Natural killer cell treated with Interleukin-12 subunit alpha and Interleukin-12 subunit beta and Interleukin-15 and Interleukin-18, amount 100 ng/mL, for 72 hours (primary cell): ENCODE results near the gene LDLRAD4. TPM values are rescaled to one million over a fixed set of nuclear protein-coding genes. Genes with fewer than 3 reads are reported as not detected.

Source experiments
- ATAC-seq, 2 donors: fragments of 150-1000 bp; cut with Tn5 transposase in 1 of 2; sonication (Bioruptor Pico), chemical (Tn5 transposase) in 1 of 2; 2 replicates each; pipeline ENCODE4 v1.10.0; 2021
- DNase-seq: peaks from one replicate; pipeline ENCODE4 v3.0.0; 2022; ENCODE audit warnings: low spot score
- H3K27ac Mint-ChIP-seq, 2 donors: 1 replicate in 1 of 2; 2 replicates in 1 of 2; pipeline ENCODE4 v1.8.0; 2022; ENCODE audit warnings: mixed read lengths in 2 of 2, mild to moderate bottlenecking in 1 of 2, moderate library complexity in 1 of 2
- H3K27me3 Mint-ChIP-seq, 2 donors: 1 replicate in 1 of 2; 2 replicates in 1 of 2; pipeline ENCODE4 v1.8.0; 2022; ENCODE audit warnings: mixed read lengths in 2 of 2
- H3K36me3 Mint-ChIP-seq: one replicate; pipeline ENCODE4 v1.8.0; 2022; ENCODE audit warnings: mixed read lengths
- H3K4me1 Mint-ChIP-seq, 2 donors: 1 replicate in 1 of 2; 2 replicates in 1 of 2; pipeline ENCODE4 v1.8.0; 2022; ENCODE audit warnings: low read depth in 2 of 2, mixed read lengths in 2 of 2, mild to moderate bottlenecking in 1 of 2
- H3K4me3 Mint-ChIP-seq: one replicate; pipeline ENCODE4 v1.8.0; 2022; ENCODE audit warnings: mixed read lengths
- H3K9me3 Mint-ChIP-seq: 2 replicates; pipeline ENCODE4 v1.8.0; 2022; ENCODE audit warnings: mixed read lengths
- total RNA-seq, 2 donors: library from RNA; stranded (reverse); gene quantifications; one replicate each; pipeline ENCODE4 v1.2.3, GENCODE V29; 2022

Gene LDLRAD4
- total RNA-seq, 2 donors from 2014 or later = 16.3 to 19.5 TPM

DNA sequence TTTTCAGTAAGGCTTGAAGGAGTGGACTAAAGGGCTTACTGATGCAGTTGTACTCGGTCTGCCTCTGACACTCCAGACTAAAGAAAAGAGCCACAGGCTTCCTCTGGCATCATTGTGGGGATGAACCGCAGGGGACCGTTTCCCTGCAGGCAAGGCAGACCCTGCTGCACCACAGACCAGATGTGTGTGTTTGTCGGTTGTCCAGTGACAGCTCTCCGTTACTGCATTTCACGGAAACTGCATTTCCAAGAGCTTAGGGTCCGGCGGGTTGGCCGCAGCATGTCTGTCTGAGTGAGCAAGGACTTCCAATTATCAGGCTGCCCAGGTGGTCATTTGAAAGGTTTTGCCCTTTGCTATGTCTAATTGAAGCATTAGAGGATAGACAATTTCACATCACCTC lies 409.7 kb downstream of the LDLRAD4 start:
- Mint-ChIP-seq H3K36me3 (no peaks in the 10 kb centered on the region), H3K27ac (peak overlapping the region; percentile 31 to 63), H3K9me3 (no peaks in the 10 kb centered on the region), H3K4me3 (no peak overlapping the region), H3K27me3 (no peaks in the 10 kb centered on the region), H3K4me1 (peaks cover 13 to 26% of the 10 kb centered on the region in 2 donors)
- DNase-seq (no peak), ATAC-seq (no peak)

DNA sequence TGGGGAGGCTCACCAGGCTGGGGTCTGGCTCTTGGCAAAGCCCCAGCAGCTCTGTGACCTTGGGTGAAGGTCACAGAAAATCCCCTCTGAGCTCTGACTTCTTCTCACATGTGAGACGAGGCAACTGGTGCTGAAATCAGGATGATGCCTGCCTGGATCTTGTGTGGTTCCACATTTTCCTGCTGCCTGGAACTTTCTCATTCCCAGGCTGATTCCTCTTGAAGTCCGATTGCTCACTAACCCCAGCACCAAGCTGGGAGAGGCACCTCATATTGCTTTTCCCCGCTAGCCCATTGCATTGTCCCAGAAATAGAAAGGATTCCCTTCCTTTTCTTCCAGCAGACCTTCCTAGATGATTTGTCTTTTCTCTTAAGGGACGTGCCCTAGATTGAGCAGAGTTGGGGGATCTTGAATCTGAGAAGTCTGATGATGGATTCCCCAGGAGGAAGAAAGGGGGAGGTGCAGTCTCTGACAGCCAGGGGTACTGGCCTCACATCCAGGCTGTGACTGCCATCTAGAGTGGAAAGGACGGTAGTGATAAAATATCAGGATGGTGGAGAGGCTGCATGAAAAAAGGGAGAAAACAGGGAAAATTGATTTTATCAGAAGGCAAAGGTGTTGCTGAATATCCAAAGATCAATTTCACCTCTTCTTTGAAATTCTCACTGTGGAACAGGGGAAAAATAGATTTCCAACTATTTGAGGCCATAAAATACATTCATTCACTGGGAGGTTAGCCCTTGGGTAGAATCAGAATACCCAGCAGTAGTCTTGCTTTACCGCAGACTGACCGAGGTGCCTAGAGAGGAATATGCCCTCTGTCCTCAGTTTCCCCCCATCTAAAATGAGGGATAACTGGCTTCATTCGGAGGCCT lies 411.5 kb downstream of the LDLRAD4 start:
- H3K4me3 Mint-ChIP-seq = no peak overlapping the region
- no peaks in the 10 kb centered on the region for H3K27me3 Mint-ChIP-seq
- ATAC-seq (peak; percentile 88 to 90), DNase-seq (no peak)
- H3K4me1 Mint-ChIP-seq = peaks cover 13 to 22% of the 10 kb centered on the region in 2 donors
- H3K9me3 Mint-ChIP-seq = no peaks in the 10 kb centered on the region
- no peaks in the 10 kb centered on the region for H3K36me3 Mint-ChIP-seq
- peak overlapping the region; percentile 33 to 86 for H3K27ac Mint-ChIP-seq

DNA sequence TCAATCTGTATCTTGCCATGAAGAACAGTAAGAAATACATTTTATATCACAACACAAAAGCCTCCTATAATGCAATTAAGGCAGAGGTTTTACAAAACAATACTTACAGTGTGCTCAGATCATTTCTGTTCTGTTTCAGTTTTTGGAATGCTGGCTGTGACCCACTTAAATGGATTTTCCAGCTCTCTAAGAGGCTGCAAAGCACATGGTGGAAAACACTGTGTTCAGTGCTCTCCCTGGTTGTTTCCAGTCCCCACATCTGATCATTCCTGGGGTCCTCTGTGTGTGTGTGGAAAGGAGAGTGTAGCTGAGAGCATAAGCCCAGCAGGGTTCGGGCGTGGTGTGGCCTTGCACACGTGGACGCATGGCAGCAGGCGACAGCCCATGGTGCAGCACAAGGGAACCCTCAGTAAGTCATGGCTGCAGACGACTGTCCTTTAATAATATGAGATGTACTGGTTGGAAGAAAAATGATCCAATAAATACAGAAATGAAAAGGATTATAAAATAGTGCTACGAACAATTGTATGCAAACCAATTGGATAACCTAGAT lies 412.2 kb downstream of the LDLRAD4 start:
- no peaks in the 10 kb centered on the region for H3K9me3 Mint-ChIP-seq
- peak overlapping the region in 1 of 2 donors; percentile 86 for H3K27ac Mint-ChIP-seq
- peaks cover 13 to 19% of the 10 kb centered on the region in 2 donors for H3K4me1 Mint-ChIP-seq
- H3K36me3 Mint-ChIP-seq = no peaks in the 10 kb centered on the region
- no peak overlapping the region for H3K4me3 Mint-ChIP-seq
- H3K27me3 Mint-ChIP-seq = no peaks in the 10 kb centered on the region
- DNase-seq (no peak), ATAC-seq (no peak)

DNA sequence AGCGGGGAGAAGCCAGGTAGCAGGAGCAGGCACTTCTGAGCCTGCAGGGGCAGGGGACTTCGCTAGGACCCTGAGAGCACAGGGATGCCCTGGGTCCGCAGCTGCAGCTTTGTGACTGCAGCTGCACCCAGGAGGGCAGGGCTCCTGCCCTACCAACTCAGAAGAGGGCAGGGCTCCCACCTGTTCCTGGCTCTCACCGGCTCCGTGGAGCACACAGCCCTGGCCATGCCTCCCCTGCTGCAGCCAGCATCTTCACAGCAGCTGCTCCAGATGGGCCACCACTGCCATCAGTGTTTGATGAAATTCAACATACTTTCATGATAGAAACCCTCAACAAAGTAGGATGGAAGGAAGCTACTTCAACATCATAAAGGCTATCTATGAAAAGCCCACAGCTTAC lies 415.1 kb downstream of the LDLRAD4 start:
- DNase-seq (no peak), ATAC-seq (no peak)
- Mint-ChIP-seq H3K27me3 (no peaks in the 10 kb centered on the region), H3K27ac (no peak overlapping the region), H3K36me3 (no peaks in the 10 kb centered on the region), H3K9me3 (no peaks in the 10 kb centered on the region), H3K4me3 (no peak overlapping the region), H3K4me1 (peaks cover 10 to 13% of the 10 kb centered on the region in 2 donors)

DNA sequence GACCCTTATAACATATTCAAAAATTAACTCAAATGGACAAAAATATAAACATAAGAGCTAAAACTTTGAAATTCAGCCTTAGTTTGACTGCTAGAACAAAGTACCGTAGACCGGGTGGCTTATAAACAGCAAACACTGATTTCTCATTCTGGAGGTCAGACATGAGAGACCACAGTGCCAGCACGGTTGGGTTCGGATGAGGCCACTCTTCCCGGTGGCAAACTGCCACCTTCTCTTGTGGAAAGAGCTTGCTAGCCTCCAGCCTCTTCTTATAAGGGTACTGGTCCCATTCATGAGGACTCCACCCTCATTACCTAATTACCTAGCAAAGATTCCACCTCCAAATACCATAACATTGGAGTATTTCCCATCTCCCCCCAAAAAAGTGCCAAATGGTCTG lies 416.5 kb downstream of the LDLRAD4 start:
- Mint-ChIP-seq H3K4me1 (peaks cover 3% of the 10 kb centered on the region in 2 donors), H3K36me3 (no peaks in the 10 kb centered on the region), H3K27ac (no peak overlapping the region), H3K4me3 (no peak overlapping the region), H3K27me3 (no peaks in the 10 kb centered on the region), H3K9me3 (no peaks in the 10 kb centered on the region)
- no peak for ATAC-seq
- DNase-seq = no peak

DNA sequence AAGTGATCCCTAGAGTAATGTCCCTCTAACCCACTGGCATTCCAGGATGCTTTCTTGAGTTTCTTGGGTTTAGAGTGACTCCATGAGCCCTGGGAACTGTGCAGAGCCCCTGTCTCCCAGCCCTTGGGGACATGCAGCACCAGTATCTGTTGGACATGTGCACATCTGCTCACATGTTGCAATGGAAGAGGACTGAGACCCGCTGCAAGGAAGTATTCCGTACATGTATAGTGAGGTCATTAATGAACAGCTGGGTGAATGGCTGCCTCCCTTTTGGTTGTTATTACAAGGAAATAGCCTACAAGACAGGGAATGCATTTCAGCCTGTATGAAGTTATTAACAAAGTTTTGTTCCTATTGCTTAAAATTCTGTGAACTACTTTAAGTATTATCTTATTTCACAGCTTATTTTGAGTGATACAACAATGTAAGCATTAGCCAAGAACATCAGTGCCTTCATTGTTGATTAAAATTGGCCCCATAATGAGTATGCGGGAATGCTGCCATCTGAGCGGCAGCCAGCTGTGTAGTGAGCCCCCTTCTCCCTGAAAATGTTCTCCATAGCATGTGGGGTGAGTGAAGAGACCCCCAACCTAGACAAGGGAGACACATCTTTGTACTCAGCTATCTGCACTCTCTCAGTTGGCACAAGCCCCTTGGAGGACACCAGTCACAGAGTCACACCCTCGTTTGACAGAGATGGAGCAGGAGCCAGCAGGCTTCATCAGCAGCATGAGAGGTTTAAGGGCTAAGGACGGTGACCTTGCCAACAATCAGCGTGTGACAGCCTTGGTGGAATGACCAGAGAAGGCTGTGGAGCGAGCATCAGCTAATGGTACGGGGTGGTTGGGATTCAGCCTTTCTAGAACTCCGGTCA lies 420.4 kb downstream of the LDLRAD4 start:
- H3K9me3 Mint-ChIP-seq = no peaks in the 10 kb centered on the region
- no peaks in the 10 kb centered on the region for H3K36me3 Mint-ChIP-seq
- H3K4me1 Mint-ChIP-seq = peaks cover 9 to 10% of the 10 kb centered on the region in 2 donors
- H3K27me3 Mint-ChIP-seq = peaks cover 0 to 4% of the 10 kb centered on the region in 2 donors
- H3K27ac Mint-ChIP-seq = no peak overlapping the region
- DNase-seq (no peak), ATAC-seq (no peak)
- H3K4me3 Mint-ChIP-seq = no peak overlapping the region

DNA sequence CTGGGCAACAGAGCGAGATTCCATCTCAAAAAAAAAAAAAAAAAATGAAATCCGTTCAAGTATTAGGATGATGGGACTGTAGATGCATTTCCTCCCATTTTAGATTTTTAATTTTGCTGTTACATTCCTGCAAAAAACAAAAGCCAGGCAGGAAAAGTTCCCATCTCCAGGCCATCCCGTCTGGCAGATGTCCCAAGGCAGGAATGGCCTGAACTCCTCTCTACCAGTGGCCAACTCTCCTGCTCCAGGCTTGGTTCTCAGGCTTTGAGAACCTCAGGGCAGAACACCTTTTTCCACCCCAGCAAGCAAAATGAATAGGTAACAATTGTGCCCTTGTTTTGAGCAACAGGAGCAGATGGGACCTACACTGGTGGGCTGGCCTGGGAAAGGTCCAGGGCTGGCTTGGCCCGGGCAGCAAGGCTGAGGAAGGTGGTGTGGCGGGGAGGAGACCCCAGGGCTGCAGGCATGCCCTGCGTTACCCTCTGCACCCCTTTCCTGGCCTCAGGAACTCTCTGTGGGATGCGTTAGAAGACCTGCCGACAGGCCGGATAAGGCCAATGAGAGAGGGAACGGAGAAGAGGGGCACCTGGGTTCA lies 421.8 kb downstream of the LDLRAD4 start:
- Mint-ChIP-seq H3K27me3 (peaks cover 0 to 4% of the 10 kb centered on the region in 2 donors), H3K36me3 (no peaks in the 10 kb centered on the region), H3K4me1 (peaks cover 9 to 10% of the 10 kb centered on the region in 2 donors), H3K9me3 (no peaks in the 10 kb centered on the region), H3K27ac (no peak overlapping the region), H3K4me3 (no peak overlapping the region)
- DNase-seq (no peak), ATAC-seq (no peak)

DNA sequence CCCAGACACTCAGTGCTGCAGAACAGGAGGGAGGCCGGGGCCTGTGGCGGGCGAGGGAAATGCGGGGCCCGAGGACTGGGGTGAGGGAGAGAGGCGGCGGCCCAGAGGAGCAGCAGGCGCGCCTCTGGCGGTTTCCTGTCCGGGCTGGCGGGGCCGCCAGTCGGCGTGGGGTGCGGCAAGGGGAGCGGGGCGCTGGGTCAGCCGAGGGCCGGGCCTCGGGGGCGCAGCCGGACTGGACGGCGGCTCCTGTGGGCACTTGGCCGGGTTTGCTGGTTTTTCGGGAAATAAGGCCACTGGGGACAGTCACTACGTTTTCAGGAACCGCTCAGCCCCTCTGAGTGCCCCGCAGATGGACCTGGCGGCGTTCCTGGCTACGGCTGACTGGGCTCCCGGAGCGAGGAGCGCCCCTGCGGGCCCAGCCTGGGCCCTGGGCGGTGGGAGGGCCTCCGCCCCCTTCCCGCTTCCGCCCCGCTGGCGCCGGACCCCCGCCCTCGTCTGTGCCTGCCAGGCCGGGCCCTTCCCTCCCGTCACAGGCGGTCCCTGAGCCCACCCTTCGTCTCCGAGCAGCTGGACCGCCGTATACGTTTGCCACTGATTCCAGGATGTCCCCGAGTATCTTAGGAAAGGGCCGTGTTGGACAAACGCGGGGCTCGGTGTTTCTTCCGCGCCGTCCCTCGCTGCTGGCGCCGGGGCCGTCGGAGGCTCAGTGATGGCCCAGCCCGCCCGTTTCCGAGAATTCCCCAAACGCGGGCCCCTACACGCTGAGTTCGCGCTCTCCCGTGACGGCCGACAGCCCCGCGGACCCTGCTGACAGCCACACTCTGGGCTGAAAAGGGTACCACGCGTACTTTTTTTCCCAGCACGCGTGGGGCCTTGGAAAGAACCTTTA lies 423.2 kb downstream of the LDLRAD4 start:
- no peaks in the 10 kb centered on the region for H3K36me3 Mint-ChIP-seq
- DNase-seq (no peak), ATAC-seq (peak; percentile 76 to 80)
- no peaks in the 10 kb centered on the region for H3K9me3 Mint-ChIP-seq
- H3K27me3 Mint-ChIP-seq = peaks cover 0 to 4% of the 10 kb centered on the region in 2 donors
- H3K4me3 Mint-ChIP-seq = peak overlapping the region; percentile 44
- H3K27ac Mint-ChIP-seq = peak overlapping the region in 1 of 2 donors; percentile 16
- peaks cover 9 to 10% of the 10 kb centered on the region in 2 donors for H3K4me1 Mint-ChIP-seq

DNA sequence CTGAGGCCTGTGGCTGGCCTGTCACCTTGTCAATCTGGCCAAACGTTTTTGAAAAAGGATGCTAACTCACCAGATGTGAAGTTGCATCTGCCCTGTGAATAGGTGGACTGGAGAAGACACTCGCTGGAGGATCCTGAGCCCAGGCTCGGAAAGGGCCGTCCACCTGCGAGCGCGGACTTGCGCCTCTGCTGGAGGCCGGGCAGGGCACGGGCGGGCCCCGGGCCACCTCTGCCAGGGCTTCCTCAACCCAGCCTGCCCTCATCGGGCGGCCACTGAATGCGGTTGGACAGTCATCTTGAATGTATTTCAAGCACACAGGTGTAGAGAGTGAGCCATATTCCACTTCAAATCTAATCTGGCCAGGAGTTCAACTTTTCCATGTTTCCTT lies 423.9 kb downstream of the LDLRAD4 start:
- DNase-seq (no peak), ATAC-seq (no peak)
- H3K27me3 Mint-ChIP-seq = peaks cover 0 to 4% of the 10 kb centered on the region in 2 donors
- no peak overlapping the region for H3K27ac Mint-ChIP-seq
- H3K4me3 Mint-ChIP-seq = no peak overlapping the region
- peaks cover 9 to 10% of the 10 kb centered on the region in 2 donors for H3K4me1 Mint-ChIP-seq
- no peaks in the 10 kb centered on the region for H3K9me3 Mint-ChIP-seq
- H3K36me3 Mint-ChIP-seq = no peaks in the 10 kb centered on the region

DNA sequence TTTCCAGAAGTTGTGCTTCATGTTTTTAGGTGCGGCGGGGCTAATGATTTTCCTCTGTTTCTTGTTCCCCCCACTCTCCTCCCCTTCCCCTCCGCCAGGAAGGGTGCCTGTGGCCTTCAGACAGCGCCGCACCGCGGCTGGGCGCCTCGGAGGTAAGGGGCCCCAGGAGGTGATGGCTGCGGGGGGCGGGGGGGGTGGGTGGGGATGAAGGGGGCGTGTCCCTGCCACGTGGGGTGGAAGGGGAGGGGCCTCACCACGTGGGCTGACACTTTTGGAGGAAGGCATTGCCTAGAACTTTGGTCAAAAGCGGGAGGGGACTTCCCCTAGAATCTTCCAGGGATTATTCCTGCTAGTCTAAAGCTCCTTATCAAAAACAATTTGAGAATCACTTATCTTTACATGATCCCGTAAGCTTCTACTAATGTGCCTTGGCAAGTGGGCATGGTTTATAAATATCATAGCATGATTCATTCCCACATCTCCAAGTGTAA lies 424.7 kb downstream of the LDLRAD4 start:
- Mint-ChIP-seq H3K4me1 (peaks cover 9 to 10% of the 10 kb centered on the region in 2 donors), H3K27ac (no peak overlapping the region), H3K4me3 (no peak overlapping the region), H3K27me3 (peaks cover 0 to 4% of the 10 kb centered on the region in 2 donors), H3K36me3 (no peaks in the 10 kb centered on the region), H3K9me3 (no peaks in the 10 kb centered on the region)
- ATAC-seq = no peak
- DNase-seq = no peak

DNA sequence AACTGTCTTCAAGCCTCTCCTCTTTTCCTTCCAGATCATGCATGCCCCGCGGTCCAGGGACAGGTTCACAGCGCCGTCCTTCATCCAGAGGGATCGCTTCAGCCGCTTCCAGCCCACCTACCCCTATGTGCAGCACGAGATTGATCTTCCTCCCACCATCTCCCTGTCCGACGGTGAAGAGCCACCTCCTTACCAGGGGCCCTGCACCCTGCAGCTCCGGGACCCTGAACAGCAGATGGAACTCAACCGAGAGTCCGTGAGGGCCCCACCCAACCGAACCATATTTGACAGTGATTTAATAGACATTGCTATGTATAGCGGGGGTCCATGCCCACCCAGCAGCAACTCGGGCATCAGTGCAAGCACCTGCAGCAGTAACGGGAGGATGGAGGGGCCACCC lies 426.5 kb downstream of the LDLRAD4 start:
- no peaks in the 10 kb centered on the region for H3K9me3 Mint-ChIP-seq

DNA sequence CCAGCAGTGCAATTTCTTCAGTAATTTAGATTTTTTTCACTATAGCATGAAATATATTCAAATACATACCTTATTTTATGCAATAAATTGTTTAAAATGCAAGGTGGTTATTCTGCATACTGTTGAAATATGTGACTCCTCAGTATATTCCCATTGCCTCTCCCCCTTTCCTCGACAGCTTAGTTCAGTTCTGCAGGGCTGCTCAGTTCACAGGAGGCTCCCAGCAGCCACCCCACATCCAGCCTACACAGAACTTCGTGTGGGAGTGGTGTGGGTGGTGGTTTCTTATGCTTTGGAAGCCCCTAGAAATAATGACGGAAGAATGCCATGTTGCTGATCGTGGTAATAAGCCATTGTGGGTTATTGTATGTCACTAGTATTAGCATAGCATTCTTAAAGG lies 428.1 kb downstream of the LDLRAD4 start:
- Mint-ChIP-seq H3K4me3 (no peak overlapping the region), H3K36me3 (no peaks in the 10 kb centered on the region), H3K4me1 (no peaks in the 10 kb centered on the region), H3K27ac (no peak overlapping the region), H3K27me3 (no peaks in the 10 kb centered on the region), H3K9me3 (no peaks in the 10 kb centered on the region)
- no peak for ATAC-seq
- DNase-seq = no peak

More for the DNA sequence above, 426.5 kb downstream of the LDLRAD4 start:
- H3K27ac Mint-ChIP-seq = no peak overlapping the region
- no peak overlapping the region for H3K4me3 Mint-ChIP-seq
- peaks cover 0 to 4% of the 10 kb centered on the region in 2 donors for H3K27me3 Mint-ChIP-seq
- ATAC-seq = no peak
- H3K36me3 Mint-ChIP-seq = no peaks in the 10 kb centered on the region
- H3K4me1 Mint-ChIP-seq = peaks cover 9 to 10% of the 10 kb centered on the region in 2 donors
- no peak for DNase-seq
